ENCODE results near the gene RPS3. TPM values are rescaled to one million over a fixed set of nuclear protein-coding genes. Genes with fewer than 3 reads are reported as not detected.

The RPS3 gene
- total RNA-seq, 2 donors from 2014 or later = 4,448 to 4,546 TPM

- ATAC-seq (no peak), DNase-seq (no peak)
- Mint-ChIP-seq H3K4me1 (peaks cover 14% of the 10 kb centered on the region), H3K27me3 (no peaks in the 10 kb centered on the region), H3K36me3 (ENCODE audit: low read depth) (no peaks in the 10 kb centered on the region), H3K4me3 (no peak overlapping the region), H3K27ac (no peak overlapping the region)
- H3K9me3 ChIP-seq (ENCODE audit: control insufficient read depth, low read length, poor library complexity, severe bottlenecking) = no peaks in the 10 kb centered on the region
Measured at GRCh38 chr11:75387736-75388294, 11.5 kb upstream of the RPS3 start.

DNA sequence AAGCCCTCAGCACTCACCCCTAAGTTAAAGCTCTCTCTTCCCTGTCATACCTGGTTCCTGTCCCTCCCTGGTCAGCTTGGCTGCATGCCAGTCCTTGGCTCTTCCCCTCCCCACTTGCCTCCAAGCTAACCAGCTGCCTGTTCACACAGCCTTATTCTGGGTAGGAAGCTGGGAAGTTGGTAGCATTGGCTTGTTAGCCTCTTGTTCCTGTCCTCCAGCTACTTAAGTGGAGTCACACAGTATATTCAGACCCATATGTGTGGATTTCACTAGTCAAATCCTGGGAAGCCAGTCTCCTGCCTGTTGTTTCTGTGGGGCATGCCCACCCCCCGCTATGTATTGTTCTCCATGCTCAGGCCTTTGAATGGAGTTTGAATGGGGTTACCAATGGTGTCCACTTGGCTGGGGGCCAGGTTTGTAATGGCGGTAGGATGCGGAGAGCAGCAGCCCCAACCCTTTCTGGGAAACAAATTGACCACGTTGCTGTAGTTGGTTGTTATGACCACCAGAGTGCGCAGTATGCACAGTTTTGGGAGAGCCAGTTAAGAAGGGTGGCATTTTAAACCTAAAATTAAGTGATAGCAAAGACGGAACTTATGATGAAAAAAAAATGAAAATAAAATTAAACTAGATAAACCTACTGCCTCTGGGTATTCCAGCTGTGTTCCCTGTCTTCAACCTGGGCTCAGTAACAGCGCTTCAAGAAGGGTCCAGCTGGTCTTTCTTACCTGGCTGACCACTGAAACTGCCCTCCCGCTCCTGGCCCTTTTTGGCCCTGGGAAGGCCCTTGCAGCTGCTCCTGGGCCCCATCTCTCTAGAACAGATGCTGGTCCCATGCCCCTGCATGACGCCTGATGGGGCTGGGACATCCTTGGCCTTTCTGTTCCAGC is 10.7 kb upstream of the RPS3 start:
- Mint-ChIP-seq H3K4me3 (no peak overlapping the region), H3K27ac (no peak overlapping the region), H3K36me3 (ENCODE audit: low read depth) (no peaks in the 10 kb centered on the region), H3K4me1 (peaks cover 8% of the 10 kb centered on the region), H3K27me3 (no peaks in the 10 kb centered on the region)
- DNase-seq (peak; percentile 19 to 56 (median 44)), ATAC-seq (peak; percentile 90)
- no peaks in the 10 kb centered on the region for H3K9me3 ChIP-seq (ENCODE audit: control insufficient read depth, low read length, poor library complexity, severe bottlenecking)

DNA sequence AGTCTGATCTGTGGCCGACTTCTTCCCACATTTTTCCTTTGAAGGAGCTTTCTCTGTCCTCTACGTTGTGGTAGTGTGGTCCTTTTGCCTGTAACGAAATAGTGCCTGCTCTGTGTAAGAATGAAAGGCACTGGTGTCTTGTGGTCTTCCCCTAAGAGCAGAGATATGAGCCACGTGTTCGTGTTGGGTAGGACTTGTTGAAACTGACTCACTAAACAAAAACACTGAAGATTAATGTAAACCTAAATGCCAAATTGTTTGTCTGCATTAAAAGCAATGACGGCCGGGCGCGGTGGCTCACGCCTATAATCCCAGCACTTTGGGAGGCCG is 10.1 kb upstream of the RPS3 start:
- no peaks in the 10 kb centered on the region for H3K9me3 ChIP-seq (ENCODE audit: control insufficient read depth, low read length, poor library complexity, severe bottlenecking)
- H3K36me3 Mint-ChIP-seq (ENCODE audit: low read depth) = no peaks in the 10 kb centered on the region
- ATAC-seq = no peak

DNA sequence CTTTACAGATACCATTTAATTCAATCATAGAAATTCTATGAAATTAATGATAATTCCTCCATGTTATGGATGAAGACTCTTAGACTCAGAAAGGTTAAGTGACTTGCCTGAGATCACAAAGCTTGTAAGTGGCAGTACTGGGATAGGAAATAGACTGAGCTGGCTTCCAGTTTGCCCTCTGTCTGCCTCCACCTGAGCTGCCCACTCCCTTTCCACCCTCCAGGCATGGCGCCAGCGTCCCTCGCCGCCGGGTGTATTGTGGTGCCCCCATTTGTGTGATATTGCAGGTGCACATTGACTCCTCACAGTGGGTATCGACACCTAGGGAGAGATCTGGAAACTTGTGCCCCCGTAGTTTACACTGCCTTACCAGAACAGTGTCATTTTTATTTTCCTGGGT is 9.4 kb upstream of the RPS3 start:
- Mint-ChIP-seq H3K4me1 (no peaks in the 10 kb centered on the region), H3K4me3 (no peak overlapping the region)
- ATAC-seq = no peak

More for the DNA sequence above, 10.1 kb upstream of the RPS3 start:
- no peak for DNase-seq
- no peaks in the 10 kb centered on the region for H3K27me3 Mint-ChIP-seq
- H3K27ac Mint-ChIP-seq = no peak overlapping the region
- peaks cover 4% of the 10 kb centered on the region for H3K4me1 Mint-ChIP-seq
- no peak overlapping the region for H3K4me3 Mint-ChIP-seq

GRCh38 chr11:75394085-75394840 is 5.1 kb upstream of the RPS3 start:
- H3K4me1 Mint-ChIP-seq = peaks cover 9% of the 10 kb centered on the region
- H3K4me3 Mint-ChIP-seq = no peak overlapping the region
- H3K27me3 Mint-ChIP-seq = no peaks in the 10 kb centered on the region
- no peak for ATAC-seq
- peaks cover under 1% of the 10 kb centered on the region for H3K36me3 Mint-ChIP-seq (ENCODE audit: low read depth)
- no peak for DNase-seq
- no peaks in the 10 kb centered on the region for H3K9me3 ChIP-seq (ENCODE audit: control insufficient read depth, low read length, poor library complexity, severe bottlenecking)
- no peak overlapping the region for H3K27ac Mint-ChIP-seq

More for the DNA sequence above, 9.4 kb upstream of the RPS3 start:
- Mint-ChIP-seq H3K36me3 (ENCODE audit: low read depth) (no peaks in the 10 kb centered on the region), H3K27me3 (no peaks in the 10 kb centered on the region), H3K27ac (no peak overlapping the region)
- H3K9me3 ChIP-seq (ENCODE audit: control insufficient read depth, low read length, poor library complexity, severe bottlenecking) = no peaks in the 10 kb centered on the region
- DNase-seq = no peak

- H3K4me1 Mint-ChIP-seq = peaks cover 45% of the 10 kb centered on the region
- H3K36me3 Mint-ChIP-seq (ENCODE audit: low read depth) = peaks cover 12% of the 10 kb centered on the region
- DNase-seq (no peak), ATAC-seq (no peak)
- H3K4me3 Mint-ChIP-seq = peak overlapping the region; percentile 99
- H3K27me3 Mint-ChIP-seq = no peaks in the 10 kb centered on the region
- H3K9me3 ChIP-seq (ENCODE audit: control insufficient read depth, low read length, poor library complexity, severe bottlenecking) = no peaks in the 10 kb centered on the region
- peak overlapping the region; percentile 98 for H3K27ac Mint-ChIP-seq
Measured at GRCh38 chr11:75398906-75399305, 412 bp upstream of the RPS3 start.

DNA sequence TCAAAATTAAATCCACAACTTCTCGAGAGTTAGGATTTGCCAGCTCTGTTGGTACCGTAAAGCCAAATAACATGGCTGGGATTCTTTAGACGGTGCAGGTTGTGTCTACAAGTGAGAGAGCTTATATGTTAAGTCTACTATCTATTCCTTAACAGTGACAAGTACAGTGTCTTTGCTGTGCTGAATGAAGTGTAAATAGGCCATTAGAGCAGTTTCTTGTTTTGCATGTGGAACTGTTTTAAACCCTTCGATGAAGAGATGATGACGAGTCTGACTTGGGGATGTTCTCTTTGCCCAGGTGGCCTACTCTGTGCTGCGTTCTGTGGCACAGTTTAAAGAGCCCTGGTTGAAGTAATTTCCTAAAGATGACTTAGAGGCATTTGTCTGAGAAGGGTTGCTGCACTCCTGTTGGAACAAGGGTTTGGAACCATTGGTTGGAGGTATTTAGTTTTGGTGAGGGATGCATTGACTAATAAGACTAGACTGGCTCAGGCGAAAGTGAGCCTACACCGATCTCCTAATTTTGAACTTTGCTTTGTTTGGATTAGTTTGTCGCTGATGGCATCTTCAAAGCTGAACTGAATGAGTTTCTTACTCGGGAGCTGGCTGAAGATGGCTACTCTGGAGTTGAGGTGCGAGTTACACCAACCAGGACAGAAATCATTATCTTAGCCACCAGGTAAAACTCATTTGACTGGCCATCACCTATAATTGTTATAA is 988 bp downstream of the RPS3 start:
- Mint-ChIP-seq H3K4me1 (peaks cover 47% of the 10 kb centered on the region), H3K4me3 (peak overlapping the region; percentile 99), H3K27ac (peak overlapping the region; percentile 98), H3K27me3 (no peaks in the 10 kb centered on the region), H3K36me3 (ENCODE audit: low read depth) (peaks cover 14% of the 10 kb centered on the region)
- no peak for DNase-seq
- peak; percentile 41 for ATAC-seq
- H3K9me3 ChIP-seq (ENCODE audit: control insufficient read depth, low read length, poor library complexity, severe bottlenecking) = no peaks in the 10 kb centered on the region

- DNase-seq (no peak), ATAC-seq (no peak)
- H3K36me3 Mint-ChIP-seq (ENCODE audit: low read depth) = peaks cover 14% of the 10 kb centered on the region
- no peaks in the 10 kb centered on the region for H3K27me3 Mint-ChIP-seq
- H3K4me3 Mint-ChIP-seq = peak overlapping the region; percentile 78
- no peaks in the 10 kb centered on the region for H3K9me3 ChIP-seq (ENCODE audit: control insufficient read depth, low read length, poor library complexity, severe bottlenecking)
- H3K4me1 Mint-ChIP-seq = peaks cover 46% of the 10 kb centered on the region
- peak overlapping the region; percentile 98 for H3K27ac Mint-ChIP-seq
Measured at GRCh38 chr11:75402002-75402773, 2.9 kb downstream of the RPS3 start.

GRCh38 chr11:75403037-75403436 is 3.7 kb downstream of the RPS3 start:
- no peak for ATAC-seq
- Mint-ChIP-seq H3K4me1 (peaks cover 51% of the 10 kb centered on the region), H3K27ac (peak overlapping the region; percentile 98), H3K36me3 (ENCODE audit: low read depth) (peaks cover 17% of the 10 kb centered on the region), H3K27me3 (no peaks in the 10 kb centered on the region), H3K4me3 (peak overlapping the region; percentile 60)
- DNase-seq = no peak
- H3K9me3 ChIP-seq (ENCODE audit: control insufficient read depth, low read length, poor library complexity, severe bottlenecking) = no peaks in the 10 kb centered on the region

DNA sequence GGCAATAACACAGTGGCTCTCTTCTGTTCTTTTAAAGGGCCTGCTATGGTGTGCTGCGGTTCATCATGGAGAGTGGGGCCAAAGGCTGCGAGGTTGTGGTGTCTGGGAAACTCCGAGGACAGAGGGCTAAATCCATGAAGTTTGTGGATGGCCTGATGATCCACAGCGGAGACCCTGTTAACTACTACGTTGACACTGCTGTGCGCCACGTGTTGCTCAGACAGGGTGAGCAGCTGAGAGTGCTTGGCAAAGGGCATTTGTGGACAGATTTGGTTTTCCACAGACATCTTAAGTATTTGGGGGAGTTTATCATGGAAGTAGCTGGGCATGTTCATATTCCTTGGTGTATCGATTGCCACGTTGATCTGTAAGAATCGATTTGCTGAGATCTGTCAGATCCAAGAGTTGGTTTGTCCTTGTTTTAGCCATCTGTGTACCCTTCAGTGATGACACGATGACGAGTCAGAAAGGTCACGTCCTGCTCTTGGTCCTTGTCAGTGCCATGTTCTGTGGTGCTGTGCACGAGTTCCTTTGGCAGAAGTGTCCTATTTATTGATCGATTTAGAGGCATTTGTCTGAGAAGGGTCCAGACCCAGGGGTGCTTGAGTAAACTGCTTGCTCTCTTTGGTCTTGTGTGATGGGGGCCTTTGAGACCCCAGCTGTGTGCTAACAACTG is 4.8 kb downstream of the RPS3 start:
- peaks cover 48% of the 10 kb centered on the region for H3K4me1 Mint-ChIP-seq
- no peaks in the 10 kb centered on the region for H3K27me3 Mint-ChIP-seq
- H3K27ac Mint-ChIP-seq = peak overlapping the region; percentile 75
- peaks cover 17% of the 10 kb centered on the region for H3K36me3 Mint-ChIP-seq (ENCODE audit: low read depth)
- no peaks in the 10 kb centered on the region for H3K9me3 ChIP-seq (ENCODE audit: control insufficient read depth, low read length, poor library complexity, severe bottlenecking)
- no peak for DNase-seq
- no peak for ATAC-seq
- H3K4me3 Mint-ChIP-seq = no peak overlapping the region

DNA sequence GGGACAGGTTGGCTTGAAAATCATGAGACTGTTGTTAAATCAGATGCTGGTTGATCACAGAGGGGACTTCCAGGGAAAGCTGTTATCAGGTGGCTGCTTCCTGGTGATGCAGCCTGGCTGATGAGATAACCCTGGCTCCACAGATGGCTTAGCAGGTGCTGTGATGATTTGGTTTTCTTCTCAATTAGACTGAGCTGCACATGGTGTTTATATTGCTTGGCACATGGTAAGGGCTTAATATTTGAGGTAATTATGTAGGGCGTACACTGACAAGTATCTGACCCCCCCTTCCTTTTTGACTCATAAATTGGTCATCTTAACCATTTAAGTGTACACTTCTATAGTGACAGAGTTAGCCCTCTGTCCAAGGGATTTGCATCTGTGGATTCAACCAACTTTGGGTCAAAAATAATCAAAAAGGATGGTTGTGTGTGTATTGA is 7.0 kb downstream of the RPS3 start:
- H3K36me3 Mint-ChIP-seq (ENCODE audit: low read depth) = peaks cover 12% of the 10 kb centered on the region
- no peaks in the 10 kb centered on the region for H3K27me3 Mint-ChIP-seq
- ATAC-seq = peak; percentile 52
- no peak overlapping the region for H3K4me3 Mint-ChIP-seq
- H3K27ac Mint-ChIP-seq = no peak overlapping the region
- H3K4me1 Mint-ChIP-seq = peaks cover 33% of the 10 kb centered on the region
- DNase-seq = no peak
- no peaks in the 10 kb centered on the region for H3K9me3 ChIP-seq (ENCODE audit: control insufficient read depth, low read length, poor library complexity, severe bottlenecking)

GRCh38 chr11:75408957-75409219 is 9.6 kb downstream of the RPS3 start:
- H3K9me3 ChIP-seq (ENCODE audit: control insufficient read depth, low read length, poor library complexity, severe bottlenecking) = no peaks in the 10 kb centered on the region
- Mint-ChIP-seq H3K27ac (peak overlapping the region; percentile 86), H3K4me3 (no peak overlapping the region), H3K4me1 (peaks cover 13% of the 10 kb centered on the region), H3K36me3 (ENCODE audit: low read depth) (peaks cover 5% of the 10 kb centered on the region), H3K27me3 (no peaks in the 10 kb centered on the region)
- DNase-seq = no peak
- no peak for ATAC-seq
